Liver (tissue), 9 donors: Measurements from ENCODE around the gene SGF29. TPM values are rescaled to one million over a fixed set of nuclear protein-coding genes. Genes with fewer than 3 reads are reported as not detected.

Experiments used
- DNase-seq: peaks from one replicate; pipeline ENCODE4 v3.0.0-alpha.2; 2017; ENCODE audit warnings: low spot score
- H3K27ac ChIP-seq, 2 donors: one replicate each; pipeline ENCODE4 v1.7.0; 2013; ENCODE audit warnings: inconsistent platforms in 2 of 2, low read length in 2 of 2, control low read depth in 1 of 2, low read depth in 1 of 2, mild to moderate bottlenecking in 1 of 2
- H3K27me3 ChIP-seq, 4 donors: one replicate each; pipeline versions ENCODE4 v1.6.1 to v1.7.0; 2013; ENCODE audit warnings: low read length in 3 of 4, inconsistent platforms in 1 of 4, mild to moderate bottlenecking in 1 of 4, moderate library complexity in 1 of 4; ENCODE audit not compliant: control insufficient read depth in 4 of 4, insufficient read depth in 4 of 4
- H3K36me3 ChIP-seq, 4 donors: one replicate each; pipeline versions ENCODE4 v1.6.1 to v1.7.0; 2013; ENCODE audit warnings: low read length in 3 of 4, mild to moderate bottlenecking in 3 of 4, low read depth in 1 of 4, moderate library complexity in 1 of 4; ENCODE audit not compliant: control insufficient read depth in 4 of 4, insufficient read depth in 3 of 4
- H3K4me1 ChIP-seq, 4 donors: one replicate each; pipeline versions ENCODE4 v1.6.1 to v1.7.0; 2013; ENCODE audit warnings: low read length in 3 of 4, mild to moderate bottlenecking in 3 of 4, moderate library complexity in 1 of 4; ENCODE audit not compliant: control insufficient read depth in 4 of 4, insufficient read depth in 4 of 4
- H3K4me3 ChIP-seq, 3 donors: one replicate each; pipeline versions ENCODE4 v1.6.1 to v1.7.0; 2013; ENCODE audit warnings: low read length in 3 of 3, control low read depth in 1 of 3, low read depth in 1 of 3, mild to moderate bottlenecking in 1 of 3
- H3K9ac ChIP-seq, 2 donors: one replicate each; pipeline ENCODE4 v1.7.0; 2013; ENCODE audit warnings: low read length in 2 of 2, mild to moderate bottlenecking in 2 of 2, moderate library complexity in 2 of 2, control low read depth in 1 of 2, low read depth in 1 of 2
- H3K9me3 ChIP-seq, 4 donors: one replicate each; pipeline versions ENCODE4 v1.6.1 to v1.7.0; 2013; ENCODE audit warnings: low read length in 3 of 4; ENCODE audit not compliant: control insufficient read depth in 4 of 4
- EGR1 ChIP-seq, 2 donors: IDR thresholded peaks; 2 replicates each; pipeline ENCODE4 v1.6.1; 2016 to 2018; ENCODE audit warnings: antibody characterized with exemption in 2 of 2, low read depth in 2 of 2
- FOXA1 ChIP-seq: IDR thresholded peaks from 2 replicates; pipeline ENCODE4 v1.6.1; 2016; ENCODE audit warnings: antibody characterized with exemption
- FOXA2 ChIP-seq: IDR thresholded peaks from 2 replicates; pipeline ENCODE4 v1.6.1; 2016; ENCODE audit warnings: antibody characterized with exemption
- GABPA ChIP-seq, 2 donors: IDR thresholded peaks in 1 of 2; conservative IDR thresholded peaks in 1 of 2; 2 replicates each; pipeline ENCODE4 v1.6.1; 2016; ENCODE audit warnings: antibody characterized with exemption in 2 of 2, mild to moderate bottlenecking in 1 of 2, moderate library complexity in 1 of 2
- HNF4A ChIP-seq, 2 donors: conservative IDR thresholded peaks; 2 replicates each; pipeline ENCODE4 v1.6.1; 2016; ENCODE audit warnings: antibody characterized with exemption in 2 of 2, mild to moderate bottlenecking in 2 of 2
- HNF4G ChIP-seq: IDR thresholded peaks from 2 replicates; pipeline ENCODE4 v1.6.1; 2016; ENCODE audit warnings: antibody characterized with exemption
- JUND ChIP-seq, 2 donors: IDR thresholded peaks; 2 replicates each; pipeline ENCODE4 v1.6.1; 2016; ENCODE audit warnings: antibody characterized with exemption in 2 of 2
- NR2F2 ChIP-seq: IDR thresholded peaks from 2 replicates; pipeline ENCODE4 v1.6.1; 2016; ENCODE audit warnings: antibody characterized with exemption
- RAD21 ChIP-seq, 2 donors: IDR thresholded peaks; 2 replicates each; pipeline ENCODE4 v1.6.1; 2016; ENCODE audit warnings: antibody characterized with exemption in 2 of 2, mild to moderate bottlenecking in 2 of 2
- RXRA ChIP-seq, 2 donors: IDR thresholded peaks; 2 replicates each; pipeline ENCODE4 v1.6.1; 2017 to 2018; ENCODE audit warnings: antibody characterized with exemption in 2 of 2, mild to moderate bottlenecking in 1 of 2
- SP1 ChIP-seq: IDR thresholded peaks from 2 replicates; pipeline ENCODE4 v1.6.1; 2018; ENCODE audit warnings: antibody characterized with exemption, mild to moderate bottlenecking
- TAF1 ChIP-seq: conservative IDR thresholded peaks from 2 replicates; pipeline ENCODE4 v1.6.1; 2016; ENCODE audit warnings: antibody characterized with exemption, mild to moderate bottlenecking
- YY1 ChIP-seq: IDR thresholded peaks from 2 replicates; pipeline ENCODE4 v1.6.1; 2016; ENCODE audit warnings: antibody characterized with exemption, mild to moderate bottlenecking
- WGBS: extraction: QIAGEN DNeasy Blood & Tissue Kit; methylation state at CpG from one replicate; pipeline ENCODE4 v1.1.7; 2013; 5-methylcytosine and 5-hydroxymethylcytosine counted together
- polyA plus RNA-seq, 2 donors: library from polyadenylated mRNA; stranded (reverse) in 1 of 2; unstranded in 1 of 2; fragments of 200-250 nt in 1 of 2; fragments of >200 nt in 1 of 2; fragmentation: Nextera tagmentation in 1 of 2; extraction: Ambion mirVana in 1 of 2; gene quantifications; one replicate each; pipeline versions ENCODE4 v1.2.1 to v1.2.3, GENCODE V29; 2013 to 2015
- total RNA-seq, 2 donors: library from RNA; depleted of rRNA; stranded (reverse); fragments of >200 nt; gene quantifications; one replicate each; pipeline ENCODE4 v1.2.3, GENCODE V29; 2014
- TF ChIP-seq, protein P1 (sequence below): IDR thresholded peaks from 2 replicates; pipeline ENCODE4 v1.6.1; 2016; ENCODE audit warnings: antibody characterized with exemption
- TF ChIP-seq, protein P2 (sequence below): IDR thresholded peaks from 2 replicates; pipeline ENCODE4 v1.6.1; 2016; ENCODE audit warnings: antibody characterized with exemption, mild to moderate bottlenecking
- TF ChIP-seq, protein P3 (sequence below): IDR thresholded peaks from 2 replicates; pipeline ENCODE4 v1.6.1; 2016; ENCODE audit warnings: antibody characterized with exemption
- TF ChIP-seq, protein P4 (sequence below): IDR thresholded peaks from 2 replicates; pipeline ENCODE4 v1.6.1; 2016; ENCODE audit warnings: antibody characterized with exemption
- donor health status: healthy.
- donor health status: healthy.
- donor health status: healthy.
- donor health status: healthy.
- donor health status: healthy.

The SGF29 gene
- total and polyA plus RNA-seq, 4 donors: 6.5 to 18.1 (median 10.5) TPM

DNA sequence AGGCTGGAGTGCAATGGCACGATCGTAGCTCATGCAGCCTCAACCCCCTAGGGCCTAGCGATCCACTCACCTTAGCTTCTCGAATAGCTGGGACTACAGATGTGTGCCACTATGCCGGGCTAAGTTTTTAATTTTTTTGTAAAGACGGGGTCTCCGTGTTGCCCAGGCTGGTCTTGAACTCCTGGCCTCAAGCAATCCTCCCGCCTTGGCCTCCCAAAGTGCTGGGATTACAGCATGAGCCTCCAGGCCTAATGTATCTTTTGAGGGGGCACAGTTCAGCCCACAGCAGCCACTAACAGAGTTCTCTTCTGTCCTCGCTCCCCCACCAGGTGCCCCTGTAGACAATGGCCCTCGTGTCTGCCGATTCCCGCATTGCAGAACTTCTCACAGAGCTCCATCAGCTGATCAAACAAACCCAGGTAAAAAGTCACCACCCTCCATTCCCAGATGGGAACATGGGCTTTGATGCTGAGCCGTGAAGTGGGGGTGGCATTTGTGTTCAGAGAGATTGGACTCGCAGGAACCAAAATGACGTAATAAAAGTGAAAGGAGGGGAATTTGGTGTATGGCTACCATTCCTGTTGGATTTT, 27.1 kb downstream of the SGF29 start:
- no peak for DNase-seq
- Histone ChIP-seq H3K4me3 (no peak overlapping the region), H3K4me1 (no peaks in the 10 kb centered on the region), H3K36me3 (peaks cover 6 to 40% (median 17%) of the 10 kb centered on the region in 4 donors), H3K27ac (no peak overlapping the region), H3K27me3 (no peaks in the 10 kb centered on the region), H3K9me3 (no peaks in the 10 kb centered on the region), H3K9ac (no peak overlapping the region)
- TF ChIP-seq FOXA1 (no peak), HNF4G (no peak)
- TF ChIP-seq, protein P1, sequence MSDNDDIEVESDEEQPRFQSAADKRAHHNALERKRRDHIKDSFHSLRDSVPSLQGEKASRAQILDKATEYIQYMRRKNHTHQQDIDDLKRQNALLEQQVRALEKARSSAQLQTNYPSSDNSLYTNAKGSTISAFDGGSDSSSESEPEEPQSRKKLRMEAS: no peak
- TF ChIP-seq, protein P2, sequence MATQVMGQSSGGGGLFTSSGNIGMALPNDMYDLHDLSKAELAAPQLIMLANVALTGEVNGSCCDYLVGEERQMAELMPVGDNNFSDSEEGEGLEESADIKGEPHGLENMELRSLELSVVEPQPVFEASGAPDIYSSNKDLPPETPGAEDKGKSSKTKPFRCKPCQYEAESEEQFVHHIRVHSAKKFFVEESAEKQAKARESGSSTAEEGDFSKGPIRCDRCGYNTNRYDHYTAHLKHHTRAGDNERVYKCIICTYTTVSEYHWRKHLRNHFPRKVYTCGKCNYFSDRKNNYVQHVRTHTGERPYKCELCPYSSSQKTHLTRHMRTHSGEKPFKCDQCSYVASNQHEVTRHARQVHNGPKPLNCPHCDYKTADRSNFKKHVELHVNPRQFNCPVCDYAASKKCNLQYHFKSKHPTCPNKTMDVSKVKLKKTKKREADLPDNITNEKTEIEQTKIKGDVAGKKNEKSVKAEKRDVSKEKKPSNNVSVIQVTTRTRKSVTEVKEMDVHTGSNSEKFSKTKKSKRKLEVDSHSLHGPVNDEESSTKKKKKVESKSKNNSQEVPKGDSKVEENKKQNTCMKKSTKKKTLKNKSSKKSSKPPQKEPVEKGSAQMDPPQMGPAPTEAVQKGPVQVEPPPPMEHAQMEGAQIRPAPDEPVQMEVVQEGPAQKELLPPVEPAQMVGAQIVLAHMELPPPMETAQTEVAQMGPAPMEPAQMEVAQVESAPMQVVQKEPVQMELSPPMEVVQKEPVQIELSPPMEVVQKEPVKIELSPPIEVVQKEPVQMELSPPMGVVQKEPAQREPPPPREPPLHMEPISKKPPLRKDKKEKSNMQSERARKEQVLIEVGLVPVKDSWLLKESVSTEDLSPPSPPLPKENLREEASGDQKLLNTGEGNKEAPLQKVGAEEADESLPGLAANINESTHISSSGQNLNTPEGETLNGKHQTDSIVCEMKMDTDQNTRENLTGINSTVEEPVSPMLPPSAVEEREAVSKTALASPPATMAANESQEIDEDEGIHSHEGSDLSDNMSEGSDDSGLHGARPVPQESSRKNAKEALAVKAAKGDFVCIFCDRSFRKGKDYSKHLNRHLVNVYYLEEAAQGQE: no peak
- WGBS: 97% methylated on average over 15 of the region's 15 CpGs

DNA sequence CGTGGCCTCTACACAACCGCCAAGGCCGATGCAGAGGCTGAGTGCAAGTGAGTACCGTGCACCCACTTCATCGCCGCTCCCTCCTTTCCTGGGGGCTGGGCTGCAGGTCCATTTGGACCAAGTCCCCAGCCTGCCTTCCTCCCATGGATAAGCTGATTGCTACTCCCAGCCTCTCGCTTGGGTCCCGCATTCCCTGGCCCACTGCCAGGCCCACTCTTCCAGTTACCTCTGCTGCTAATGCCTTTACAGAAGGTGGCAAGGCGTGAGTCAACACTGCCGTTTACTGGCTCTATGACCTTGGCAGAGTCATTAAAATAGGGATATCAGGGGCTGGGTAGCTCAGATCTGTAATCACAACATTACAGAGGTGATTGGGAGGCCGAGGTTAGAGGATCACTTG, 32.0 kb downstream of the SGF29 start:
- TF ChIP-seq NR2F2 (no peak), RXRA (IDR thresholded peaks at IDR 0.05) (no peak), YY1 (no peak)
- H3K36me3 ChIP-seq: peaks cover 6 to 69% (median 30%) of the 10 kb centered on the region in 4 donors
- H3K4me3 ChIP-seq: no peak overlapping the region
- WGBS: 86% methylated on average over 11 of the region's 11 CpGs
- no peaks in the 10 kb centered on the region for H3K4me1 ChIP-seq
- H3K27me3 ChIP-seq: no peaks in the 10 kb centered on the region
- no peak overlapping the region for H3K27ac ChIP-seq
- no peaks in the 10 kb centered on the region for H3K9me3 ChIP-seq
- no peak for DNase-seq
- H3K9ac ChIP-seq: no peak overlapping the region

DNA sequence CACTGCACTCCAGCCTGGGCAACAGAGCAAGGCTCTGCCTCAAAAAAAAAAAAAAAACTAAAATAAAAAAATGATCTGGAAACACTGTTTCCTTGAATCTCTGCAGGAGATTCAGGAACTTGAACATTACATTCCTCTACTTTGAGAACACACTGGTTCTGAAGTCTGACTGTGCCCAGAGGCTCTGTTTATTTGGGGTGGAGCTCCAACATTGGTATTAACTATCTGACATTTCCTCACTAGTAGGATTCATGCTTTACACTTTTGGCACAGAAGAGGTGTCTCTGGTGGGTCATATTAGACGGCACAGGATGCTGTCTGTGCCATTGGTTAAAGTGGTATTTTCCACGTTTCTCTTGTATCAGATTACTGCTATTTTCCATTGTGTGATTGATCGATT, 32.7 kb downstream of the SGF29 start:
- Histone ChIP-seq H3K4me1 (no peaks in the 10 kb centered on the region), H3K27me3 (no peaks in the 10 kb centered on the region), H3K36me3 (peaks cover 9 to 69% (median 33%) of the 10 kb centered on the region in 4 donors), H3K9ac (no peak overlapping the region), H3K4me3 (no peak overlapping the region), H3K27ac (no peak overlapping the region), H3K9me3 (no peaks in the 10 kb centered on the region)
- whole genome bisulfite sequencing: 94% methylated on average over 3 of the region's 3 CpGs
- DNase-seq: no peak
- TF ChIP-seq, protein P2: no peak
- TF ChIP-seq HNF4A (conservative IDR thresholded peaks at IDR 0.05) (no peak), EGR1 (IDR thresholded peaks at IDR 0.05; ENCODE audit: low read depth in 2 of 2) (no peak), GABPA (IDR thresholded peaks at IDR 0.05 in 1 of 2, conservative IDR thresholded peaks at IDR 0.05 in 1 of 2) (no peak), RAD21 (IDR thresholded peaks at IDR 0.05) (no peak), RXRA (IDR thresholded peaks at IDR 0.05) (no peak), FOXA1 (no peak), TAF1 (no peak), HNF4G (no peak), YY1 (no peak), FOXA2 (no peak), SP1 (no peak), JUND (IDR thresholded peaks at IDR 0.05) (no peak), NR2F2 (no peak)
- TF ChIP-seq, protein P3, sequence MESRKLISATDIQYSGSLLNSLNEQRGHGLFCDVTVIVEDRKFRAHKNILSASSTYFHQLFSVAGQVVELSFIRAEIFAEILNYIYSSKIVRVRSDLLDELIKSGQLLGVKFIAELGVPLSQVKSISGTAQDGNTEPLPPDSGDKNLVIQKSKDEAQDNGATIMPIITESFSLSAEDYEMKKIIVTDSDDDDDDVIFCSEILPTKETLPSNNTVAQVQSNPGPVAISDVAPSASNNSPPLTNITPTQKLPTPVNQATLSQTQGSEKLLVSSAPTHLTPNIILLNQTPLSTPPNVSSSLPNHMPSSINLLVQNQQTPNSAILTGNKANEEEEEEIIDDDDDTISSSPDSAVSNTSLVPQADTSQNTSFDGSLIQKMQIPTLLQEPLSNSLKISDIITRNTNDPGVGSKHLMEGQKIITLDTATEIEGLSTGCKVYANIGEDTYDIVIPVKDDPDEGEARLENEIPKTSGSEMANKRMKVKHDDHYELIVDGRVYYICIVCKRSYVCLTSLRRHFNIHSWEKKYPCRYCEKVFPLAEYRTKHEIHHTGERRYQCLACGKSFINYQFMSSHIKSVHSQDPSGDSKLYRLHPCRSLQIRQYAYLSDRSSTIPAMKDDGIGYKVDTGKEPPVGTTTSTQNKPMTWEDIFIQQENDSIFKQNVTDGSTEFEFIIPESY: no peak
- TF ChIP-seq, protein P1: no peak
- TF ChIP-seq, protein P4, sequence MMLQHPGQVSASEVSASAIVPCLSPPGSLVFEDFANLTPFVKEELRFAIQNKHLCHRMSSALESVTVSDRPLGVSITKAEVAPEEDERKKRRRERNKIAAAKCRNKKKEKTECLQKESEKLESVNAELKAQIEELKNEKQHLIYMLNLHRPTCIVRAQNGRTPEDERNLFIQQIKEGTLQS: no peak
